HepG2 (cell line): Measurements from ENCODE around the gene NGEF. TPM values are rescaled to one million over a fixed set of nuclear protein-coding genes. Genes with fewer than 3 reads are reported as not detected.

Experiments used
- ATF7 ChIP-seq, 2 experiments: fragments of 450-650 bp in 1 of 2; sonication (generic) in 1 of 2; formaldehyde crosslinking in 1 of 2; IDR thresholded peaks; 2 replicates each; pipeline versions ENCODE4 v1.4.0 to v1.6.1; 2016 to 2020; ENCODE audit warnings: antibody characterized with exemption in 1 of 2, mild to moderate bottlenecking in 1 of 2, missing genetic modification reagents in 1 of 2
- DMTF1 ChIP-seq: sonication (generic); formaldehyde crosslinking; IDR thresholded peaks from 2 replicates; pipeline ENCODE4 v1.4.0; 2020; ENCODE audit warnings: mild to moderate bottlenecking, missing genetic modification reagents
- EEA1 ChIP-seq: sonication (generic); formaldehyde crosslinking; IDR thresholded peaks from 2 replicates; pipeline ENCODE4 v1.5.1; 2020; ENCODE audit warnings: mild to moderate bottlenecking, missing genetic modification reagents, borderline replicate concordance
- HCFC1 ChIP-seq: fragments of 150-350 bp; IDR thresholded peaks from 2 replicates; pipeline ENCODE4 v1.6.1; 2014; ENCODE audit warnings: low read depth, low read length
- KIAA2018 ChIP-seq: sonication (generic); formaldehyde crosslinking; IDR thresholded peaks from 2 replicates; pipeline ENCODE4 v1.5.0; 2020; ENCODE audit warnings: mild to moderate bottlenecking, missing genetic modification reagents, borderline replicate concordance
- KLF6 ChIP-seq: IDR thresholded peaks from 2 replicates; pipeline ENCODE4 v1.8.0; 2016; ENCODE audit warnings: missing biosample characterization, missing genetic modification reagents
- KMT2B ChIP-seq: IDR thresholded peaks from 2 replicates; pipeline ENCODE4 v1.6.1; 2016; ENCODE audit warnings: missing genetic modification reagents, missing compliant biosample characterization
- MAFF ChIP-seq: IDR thresholded peaks from 2 replicates; pipeline ENCODE4 v1.6.1; 2011; ENCODE audit warnings: low read depth, low read length, improper control_type of control experiment
- NR1H2 ChIP-seq: sonication (generic); formaldehyde crosslinking; IDR thresholded peaks from 2 replicates; pipeline ENCODE4 v1.8.1; 2022; ENCODE audit warnings: low read depth, missing genetic modification reagents, borderline replicate concordance
- PRMT3 ChIP-seq: sonication (generic); formaldehyde crosslinking; IDR thresholded peaks from 2 replicates; pipeline ENCODE4 v1.8.1; 2022; ENCODE audit warnings: low read depth, mild to moderate bottlenecking, moderate library complexity, missing genetic modification reagents, borderline replicate concordance
- RAD21 ChIP-seq: fragments of 450-650 bp; formaldehyde crosslinking; IDR thresholded peaks from 2 replicates; pipeline ENCODE4 v1.5.0; 2020; ENCODE audit warnings: mild to moderate bottlenecking
- SAFB2 ChIP-seq: sonication (generic); formaldehyde crosslinking; IDR thresholded peaks from 2 replicates; pipeline ENCODE4 v1.5.1; 2020; ENCODE audit warnings: missing genetic modification reagents, low read depth, mild to moderate bottlenecking, borderline replicate concordance
- SP5 ChIP-seq: IDR thresholded peaks from 2 replicates; pipeline ENCODE4 v1.6.1; 2016; ENCODE audit warnings: low read depth, borderline replicate concordance
- ZFP82 ChIP-seq: sonication (generic); formaldehyde crosslinking; IDR thresholded peaks from 2 replicates; pipeline ENCODE4 v1.5.1; 2020; ENCODE audit warnings: mild to moderate bottlenecking, missing genetic modification reagents, borderline replicate concordance
- ZKSCAN8 ChIP-seq: IDR thresholded peaks from 2 replicates; pipeline ENCODE4 v1.6.1; 2016; ENCODE audit warnings: borderline replicate concordance, missing genetic modification reagents, missing compliant biosample characterization
- ZNF317 ChIP-seq: sonication (generic); formaldehyde crosslinking; IDR thresholded peaks from 2 replicates; pipeline ENCODE4 v1.5.0; 2020; ENCODE audit warnings: mild to moderate bottlenecking, missing genetic modification reagents
- ZNF431 ChIP-seq: sonication (generic); formaldehyde crosslinking; IDR thresholded peaks from 2 replicates; pipeline ENCODE4 v1.9.0; 2022; ENCODE audit warnings: missing genetic modification reagents, low read depth, mild to moderate bottlenecking, borderline replicate concordance
- ZNF598 ChIP-seq: sonication (generic); formaldehyde crosslinking; IDR thresholded peaks from 2 replicates; pipeline ENCODE4 v1.5.1; 2020; ENCODE audit warnings: mild to moderate bottlenecking, missing genetic modification reagents, borderline replicate concordance
- ZNF678 ChIP-seq: sonication (generic); formaldehyde crosslinking; IDR thresholded peaks from 2 replicates; pipeline ENCODE4 v1.4.0; 2020; ENCODE audit warnings: mild to moderate bottlenecking, missing genetic modification reagents
- ZNF746 ChIP-seq: sonication (generic); formaldehyde crosslinking; IDR thresholded peaks from 2 replicates; pipeline ENCODE4 v1.8.0; 2022; ENCODE audit warnings: mild to moderate bottlenecking, missing genetic modification reagents
- ZSCAN29 ChIP-seq: sonication (generic); formaldehyde crosslinking; conservative IDR thresholded peaks from 2 replicates; pipeline ENCODE4 v1.4.0; 2020; ENCODE audit warnings: mild to moderate bottlenecking, missing genetic modification reagents
- polyA plus RNA-seq, 8 experiments: library from polyadenylated mRNA; depleted of rRNA in 3 of 8; stranded (reverse) in 7 of 8; unstranded in 1 of 8; fragments of >200 nt; fragmentation: Illumina TruSeq in 4 of 8; extraction: Trizol in 4 of 8; gene quantifications; 2 replicates each; pipeline versions ENCODE4 v1.2.1 to v1.2.3, GENCODE V29; 2011 to 2016; ENCODE audit warnings: low read depth in 4 of 8, missing spikeins in 1 of 8, mixed read lengths in 1 of 8; ENCODE audit not compliant: insufficient read depth in 1 of 8
- total RNA-seq, 5 experiments: library from RNA; depleted of rRNA; stranded (reverse); fragments of >200 nt; fragmentation: Illumina TruSeq; extraction: Trizol; gene quantifications; 2 replicates each; pipeline ENCODE4 v1.2.3, GENCODE V29; 2016; ENCODE audit warnings: low read depth in 1 of 5

NGEF gene
- total and polyA plus RNA-seq, 2 of the 13 experiments (the other 11 are each of a cell fraction or from before 2014, with no cell fraction given), result 14.4 to 36.9 TPM

- TF ChIP-seq SP5 (CRISPR knock-in tag), result no peak
- TF ChIP-seq KLF6, result no peak
- 0 out of 2 replicates have a peak, but pooled peaks have one; percentile 24 for TF ChIP-seq ZNF431 (CRISPR knock-in tag)
- no peak; the same call in 1 of the 2 replicates for TF ChIP-seq ZNF598
- TF ChIP-seq EEA1, result no peak
- TF ChIP-seq PRMT3 (CRISPR knock-in tag), result no peak
- no peak for TF ChIP-seq KMT2B (CRISPR knock-in tag)
- no peak for TF ChIP-seq ATF7 (IDR thresholded peaks at IDR 0.05)
- TF ChIP-seq ATF7 (CRISPR knock-in tag; IDR thresholded peaks at IDR 0.05), result no peak
- TF ChIP-seq HCFC1, result no peak
- TF ChIP-seq MAFF, result no peak
- no peak for TF ChIP-seq KIAA2018 (CRISPR knock-in tag)
- no peak; the same call in 1 of the 2 replicates for TF ChIP-seq RAD21 (CRISPR knock-in tag)
- TF ChIP-seq ZFP82 (CRISPR knock-in tag), result no peak
- no peak for TF ChIP-seq DMTF1 (CRISPR knock-in tag)
- TF ChIP-seq ZKSCAN8 (CRISPR knock-in tag), result no peak
- TF ChIP-seq ZNF317 (CRISPR knock-in tag), result peak; percentile 60; the same call in 1 of the 2 replicates
- TF ChIP-seq SAFB2 (CRISPR knock-in tag), result no peak
- peak; percentile 65; the same call in 1 of the 2 replicates for TF ChIP-seq ZNF746 (CRISPR knock-in tag)
- TF ChIP-seq NR1H2 (CRISPR knock-in tag), result no peak
- TF ChIP-seq ZSCAN29, result no peak
- TF ChIP-seq ZNF678 (CRISPR knock-in tag), result no peak
Measured at GRCh38 chr2:232876978-232877441, 136.0 kb downstream of the NGEF start (continued).
